Keratinocyte (primary cell): ENCODE measurements around the gene SELENOS. TPM values are rescaled to one million over a fixed set of nuclear protein-coding genes. Genes with fewer than 3 reads are reported as not detected.

Experiments used
- DNase-seq: peaks from one replicate; pipeline ENCODE4 v3.0.0-alpha.2; 2011; ENCODE audit warnings: low read depth, missing footprints, low spot score
- FAIRE-seq: peaks from 2 replicates; lab custom pipeline; 2011; peaks lifted over from hg19 to GRCh38; lab: Jason Lieb, UNC
- H2AFZ ChIP-seq: 2 replicates; pipeline ENCODE4 v1.6.0; 2012; ENCODE audit warnings: low read length, control low read depth, inconsistent platforms; ENCODE audit not compliant: control insufficient read depth
- H3K27ac ChIP-seq: 2 replicates; pipeline ENCODE4 v1.5.1; 2011; ENCODE audit warnings: low read length; ENCODE audit not compliant: control insufficient read depth, insufficient read depth
- H3K27me3 ChIP-seq: 3 replicates; pipeline ENCODE4 v1.6.0; 2011; ENCODE audit warnings: low read length; ENCODE audit not compliant: control insufficient read depth, insufficient read depth; ENCODE audit errors: extremely low read depth
- H3K36me3 ChIP-seq, 2 experiments: 2 replicates in 1 of 2; 3 replicates in 1 of 2; pipeline ENCODE4 v1.5.1; 2011; ENCODE audit warnings: low read length in 2 of 2, mild to moderate bottlenecking in 1 of 2; ENCODE audit not compliant: control insufficient read depth in 2 of 2, insufficient read depth in 2 of 2; ENCODE audit errors: extremely low read depth in 1 of 2
- H3K4me1 ChIP-seq: 3 replicates; pipeline ENCODE4 v1.5.1; 2011; ENCODE audit warnings: low read length; ENCODE audit not compliant: control insufficient read depth, insufficient read depth; ENCODE audit errors: extremely low read depth
- H3K4me2 ChIP-seq: 3 replicates; pipeline ENCODE4 v1.6.0; 2011; ENCODE audit warnings: low read depth, low read length; ENCODE audit not compliant: control insufficient read depth, insufficient read depth; ENCODE audit errors: extremely low read depth
- H3K4me3 ChIP-seq, 3 experiments: fragments of 200-600 bp in 1 of 3; sonication (generic) in 1 of 3; 2 replicates in 2 of 3; 3 replicates in 1 of 3; pipeline ENCODE4 v1.5.1; 2011 to 2016; ENCODE audit warnings: low read length in 3 of 3, mild to moderate bottlenecking in 3 of 3, control low read depth in 2 of 3, inconsistent platforms in 1 of 3, low read depth in 1 of 3, mixed read lengths in 1 of 3, mixed run types in 1 of 3, moderate library complexity in 1 of 3; ENCODE audit not compliant: control insufficient read depth in 2 of 3, insufficient read depth in 2 of 3; ENCODE audit errors: extremely low read depth in 1 of 3
- H3K79me2 ChIP-seq: 2 replicates; pipeline ENCODE4 v1.6.0; 2012; ENCODE audit warnings: low read length; ENCODE audit not compliant: control insufficient read depth, insufficient read depth
- H3K9ac ChIP-seq: 3 replicates; pipeline ENCODE4 v1.6.0; 2011; ENCODE audit warnings: low read length; ENCODE audit not compliant: control insufficient read depth, insufficient read depth; ENCODE audit errors: extremely low read depth
- H3K9me1 ChIP-seq: 3 replicates; pipeline ENCODE4 v1.6.0; 2011; ENCODE audit warnings: low read length; ENCODE audit not compliant: control insufficient read depth, insufficient read depth; ENCODE audit errors: extremely low read depth
- H3K9me3 ChIP-seq: 2 replicates; pipeline ENCODE4 v1.5.1; 2012; ENCODE audit warnings: low read depth, low read length; ENCODE audit not compliant: control insufficient read depth
- H4K20me1 ChIP-seq: 3 replicates; pipeline ENCODE4 v1.6.0; 2011; ENCODE audit warnings: low read length; ENCODE audit not compliant: control insufficient read depth, insufficient read depth; ENCODE audit errors: extremely low read depth
- CTCF ChIP-seq, 3 experiments: IDR thresholded peaks in 1 of 3; conservative IDR thresholded peaks in 1 of 3; optimal IDR thresholded peaks in 1 of 3; 2 replicates in 2 of 3; 3 replicates in 1 of 3; pipeline versions ENCODE3 to v1.5.1; 2011; ENCODE audit warnings: low read length in 3 of 3, mild to moderate bottlenecking in 3 of 3, moderate library complexity in 2 of 3, control low read depth in 1 of 3, inconsistent platforms in 1 of 3; ENCODE audit not compliant: insufficient read depth in 2 of 3; ENCODE audit errors: extremely low read depth in 1 of 3
- EZH2 ChIP-seq: IDR thresholded peaks from one replicate; pipeline ENCODE4 v1.6.1; 2012; ENCODE audit warnings: inconsistent platforms, mild to moderate bottlenecking, low read length, moderate library complexity
- dilution Hi-C: fragments of 300-500 bp; cut with MboI; formaldehyde crosslinking; loops from one replicate; pipeline ENCODE4 v1.7.0; 2020; ENCODE audit warnings: low sequenced_read_pairs; ENCODE audit not compliant: extremely low pct_ligation_motif_present
- polyA plus RNA-seq, 5 experiments: library from polyadenylated mRNA; depleted of rRNA in 3 of 5; stranded (reverse) in 3 of 5; stranded (forward) in 1 of 5; unstranded in 1 of 5; fragments of >200 nt; gene quantifications; 1 replicate in 1 of 5; 2 replicates in 3 of 5; 3 replicates in 1 of 5; pipeline versions ENCODE4 v1.2.1 to v1.2.3, GENCODE V29; 2011 to 2012; ENCODE audit warnings: missing spikeins in 2 of 5, low read depth in 1 of 5, low replicate concordance in 1 of 5

The SELENOS gene
- polyA plus RNA-seq, 1 donor (not counting 4 experiments of a cell fraction or from before 2014, with no cell fraction given): 82.2 TPM

GRCh38 chr15:101266787-101267186 is 10.5 kb downstream of the SELENOS start:
- no peak for TF ChIP-seq EZH2
- no peak for TF ChIP-seq CTCF (optimal IDR thresholded peaks at IDR 0.05 in 1 of 3, IDR thresholded peaks at IDR 0.05 in 1 of 3, conservative IDR thresholded peaks at IDR 0.05 in 1 of 3; ENCODE audit: extremely low read depth in 1 of 3, insufficient read depth in 2 of 3, low read length in 3 of 3)
- no peaks in the 10 kb centered on the region for H3K4me1 ChIP-seq
- FAIRE-seq (no peak), DNase-seq (no peak)
- no peaks in the 10 kb centered on the region for H3K27me3 ChIP-seq
- peaks cover 7 to 25% of the 10 kb centered on the region in 2 experiments for H3K36me3 ChIP-seq
- no peaks in the 10 kb centered on the region for H3K9me1 ChIP-seq
- no peak overlapping the region for H3K27ac ChIP-seq
- H4K20me1 ChIP-seq: peaks cover 4% of the 10 kb centered on the region
- H3K4me3 ChIP-seq: no peak overlapping the region
- dilution Hi-C loops: no loop called here
- no peaks in the 10 kb centered on the region for H3K9me3 ChIP-seq
- H3K4me2 ChIP-seq: no peak overlapping the region
- H2AFZ ChIP-seq: no peak overlapping the region
- no peaks in the 10 kb centered on the region for H3K79me2 ChIP-seq
- no peak overlapping the region for H3K9ac ChIP-seq

- dilution Hi-C loops: no loop called here
These were observed 11.3 kb downstream of the SELENOS start for GRCh38 chr15:101266034-101266433.

More at GRCh38 chr15:101266034-101266433, 11.3 kb downstream of the SELENOS start:
- Histone ChIP-seq H3K27ac (no peak overlapping the region), H3K36me3 (peaks cover 4 to 19% of the 10 kb centered on the region in 2 experiments), H3K4me1 (no peaks in the 10 kb centered on the region), H3K27me3 (no peaks in the 10 kb centered on the region), H3K4me3 (no peak overlapping the region), H3K9me1 (no peaks in the 10 kb centered on the region), H3K9me3 (no peaks in the 10 kb centered on the region), H4K20me1 (peaks cover 4% of the 10 kb centered on the region), H3K79me2 (no peaks in the 10 kb centered on the region), H3K9ac (no peak overlapping the region), H3K4me2 (no peak overlapping the region), H2AFZ (no peak overlapping the region)
- TF ChIP-seq EZH2: no peak
- DNase-seq (no peak), FAIRE-seq (no peak)
